Neuronal stem cell (in vitro differentiated cells): ENCODE results near the gene CD81.
"Not testable (repeated sequence)": the region's sequence is repeated elsewhere in the genome, so short reads cannot be mapped to it uniquely, and the experiment has no call there.

ENCODE experiments used
- DNase-seq: peaks from one replicate; pipeline ENCODE4 v3.0.0-alpha.2; 2013; ENCODE audit warnings: low spot score
- H2AFZ ChIP-seq: one replicate; pipeline ENCODE4 v1.6.1; 2013; ENCODE audit warnings: mild to moderate bottlenecking, low read length, inconsistent platforms
- H2AK5ac ChIP-seq: 2 replicates; pipeline ENCODE4 v1.6.1; 2013; ENCODE audit warnings: low read depth, mild to moderate bottlenecking, inconsistent platforms, low read length, moderate library complexity, mixed read lengths
- H2BK120ac ChIP-seq: 2 replicates; pipeline ENCODE4 v1.6.1; 2013; ENCODE audit warnings: low read depth, mild to moderate bottlenecking, inconsistent platforms, low read length, moderate library complexity, mixed read lengths
- H2BK12ac ChIP-seq: one replicate; pipeline ENCODE4 v1.6.1; 2013; ENCODE audit warnings: low read length, inconsistent platforms
- H2BK15ac ChIP-seq: 2 replicates; pipeline ENCODE4 v1.6.1; 2013; ENCODE audit warnings: mild to moderate bottlenecking, low read length, inconsistent platforms, mixed read lengths
- H2BK5ac ChIP-seq: one replicate; pipeline ENCODE4 v1.6.1; 2013; ENCODE audit warnings: inconsistent platforms, mild to moderate bottlenecking, low read length, moderate library complexity
- H3K14ac ChIP-seq: one replicate; pipeline ENCODE4 v1.6.1; 2013; ENCODE audit warnings: low read length, inconsistent platforms
- H3K18ac ChIP-seq: 2 replicates; pipeline ENCODE4 v1.6.1; 2013; ENCODE audit warnings: low read length, inconsistent platforms
- H3K23ac ChIP-seq: 2 replicates; pipeline ENCODE4 v1.6.1; 2013; ENCODE audit warnings: low read depth, mild to moderate bottlenecking, mixed read lengths, low read length, inconsistent platforms; ENCODE audit not compliant: poor library complexity
- H3K27ac ChIP-seq: replicated peaks from 3 replicates; pipeline ENCODE4 v1.5.1; 2013; ENCODE audit warnings: low read length, inconsistent platforms
- H3K27me3 ChIP-seq, 3 experiments: 2 replicates each; pipeline ENCODE4 v1.6.1; 2013; ENCODE audit warnings: low read length in 3 of 3, mild to moderate bottlenecking in 2 of 3, inconsistent platforms in 1 of 3, low read depth in 1 of 3, mixed read lengths in 1 of 3, moderate library complexity in 1 of 3; ENCODE audit not compliant: control insufficient read depth in 3 of 3, insufficient read depth in 3 of 3
- H3K36me3 ChIP-seq, 2 donors: replicated peaks in 1 of 2; 2 replicates each; pipeline ENCODE4 v1.6.1; 2013; ENCODE audit warnings: low read length in 2 of 2; ENCODE audit not compliant: control insufficient read depth in 2 of 2, insufficient read depth in 2 of 2
- H3K4ac ChIP-seq: 2 replicates; pipeline ENCODE4 v1.6.1; 2013; ENCODE audit warnings: inconsistent platforms, mild to moderate bottlenecking, low read length, moderate library complexity
- H3K4me1 ChIP-seq, 2 donors: 1 replicate in 1 of 2; 2 replicates in 1 of 2; pipeline ENCODE4 v1.6.1; 2013; ENCODE audit warnings: low read length in 2 of 2, low read depth in 1 of 2; ENCODE audit not compliant: control insufficient read depth in 2 of 2, insufficient read depth in 1 of 2
- H3K4me2 ChIP-seq: one replicate; pipeline ENCODE4 v1.6.1; 2013; ENCODE audit warnings: mild to moderate bottlenecking, low read length, inconsistent platforms; ENCODE audit not compliant: insufficient read depth, poor library complexity, severe bottlenecking
- H3K4me3 ChIP-seq, 2 donors: 2 replicates each; pipeline ENCODE4 v1.5.1; 2013; ENCODE audit warnings: low read length in 2 of 2, mild to moderate bottlenecking in 2 of 2, inconsistent platforms in 1 of 2, moderate library complexity in 1 of 2
- H3K79me1 ChIP-seq: one replicate; pipeline ENCODE4 v1.6.1; 2013; ENCODE audit warnings: low read depth, mild to moderate bottlenecking, inconsistent platforms, low read length, moderate library complexity
- H3K9ac ChIP-seq: one replicate; pipeline ENCODE4 v1.6.1; 2013; ENCODE audit warnings: mild to moderate bottlenecking, low read depth, low read length, inconsistent platforms; ENCODE audit not compliant: poor library complexity
- H3K9me3 ChIP-seq, 2 donors: replicated peaks in 1 of 2; 2 replicates each; pipeline versions ENCODE3 to v1.6.1; 2013; ENCODE audit warnings: low read length in 2 of 2, mild to moderate bottlenecking in 2 of 2, inconsistent platforms in 1 of 2, low read depth in 1 of 2, mixed read lengths in 1 of 2, moderate library complexity in 1 of 2; ENCODE audit not compliant: control insufficient read depth in 2 of 2, insufficient read depth in 1 of 2
- H4K8ac ChIP-seq: one replicate; pipeline ENCODE4 v1.6.1; 2013; ENCODE audit warnings: low read depth, mild to moderate bottlenecking, inconsistent platforms, low read length, moderate library complexity
- H4K91ac ChIP-seq: one replicate; pipeline ENCODE4 v1.6.1; 2013; ENCODE audit warnings: low read length, low read depth, mild to moderate bottlenecking, inconsistent platforms; ENCODE audit not compliant: poor library complexity
- WGBS, 2 donors: extraction: QIAGEN DNeasy Blood & Tissue Kit; methylation state at CpG; one replicate each; pipeline ENCODE4 v1.1.7; 2013; ENCODE audit warnings: missing lambda C conversion rate in 2 of 2, mixed read lengths in 1 of 2; ENCODE audit not compliant: insufficient read length in 2 of 2, insufficient replicate concordance in 1 of 2; ENCODE audit errors: extremely low coverage in 2 of 2; 5-methylcytosine and 5-hydroxymethylcytosine counted together

Gene CD81

GRCh38 chr11:2352420-2352819 lies 24.7 kb upstream of the CD81 start:
- H2BK15ac ChIP-seq = no peak overlapping the region
- no peak overlapping the region for H2AFZ ChIP-seq
- H3K36me3 ChIP-seq = no peaks in the 10 kb centered on the region
- peaks cover 0 to 3% (median 0%) of the 10 kb centered on the region in 3 experiments for H3K27me3 ChIP-seq
- H3K4ac ChIP-seq = no peak overlapping the region
- H3K4me3 ChIP-seq = no peak overlapping the region
- peak overlapping the region; percentile 72 for H4K91ac ChIP-seq
- no peak overlapping the region for H2BK120ac ChIP-seq
- no peak overlapping the region for H4K8ac ChIP-seq
- no peak overlapping the region for H2AK5ac ChIP-seq
- DNase-seq = no peak
- H3K23ac ChIP-seq = no peak overlapping the region
- peaks cover 0 to 12% of the 10 kb centered on the region in 2 donors for H3K9me3 ChIP-seq
- no peak overlapping the region for H2BK12ac ChIP-seq
- no peak overlapping the region for H3K27ac ChIP-seq
- no peaks in the 10 kb centered on the region for H3K4me1 ChIP-seq
- H3K9ac ChIP-seq = no peak overlapping the region
- H3K18ac ChIP-seq = no peak overlapping the region
- H3K79me1 ChIP-seq = no peaks in the 10 kb centered on the region
- no CpG with 5 or more reads among the region's 4 CpGs for WGBS, 2 donors
- no peak overlapping the region for H2BK5ac ChIP-seq
- no peak overlapping the region for H3K4me2 ChIP-seq
- no peak overlapping the region for H3K14ac ChIP-seq

GRCh38 chr11:2355000-2355644 lies 22.0 kb upstream of the CD81 start:
- no peak overlapping the region for H3K4ac ChIP-seq
- H2BK120ac ChIP-seq = no peak overlapping the region
- no CpG with 5 or more reads among the region's 7 CpGs for WGBS, 2 donors
- H3K9me3 ChIP-seq = peaks cover 0 to 7% of the 10 kb centered on the region in 2 donors
- no peak overlapping the region for H2BK5ac ChIP-seq
- H3K27me3 ChIP-seq = peaks cover 0 to 2% (median 0%) of the 10 kb centered on the region in 3 experiments
- H2BK12ac ChIP-seq = no peak overlapping the region
- no peak overlapping the region for H2BK15ac ChIP-seq
- H4K91ac ChIP-seq = no peak overlapping the region
- H4K8ac ChIP-seq = no peak overlapping the region
- H3K79me1 ChIP-seq = no peaks in the 10 kb centered on the region
- no peak overlapping the region for H2AFZ ChIP-seq
- peaks cover 0 to under 1% of the 10 kb centered on the region in 2 donors for H3K4me1 ChIP-seq
- no peaks in the 10 kb centered on the region for H3K36me3 ChIP-seq
- no peak overlapping the region for H3K18ac ChIP-seq
- H3K4me3 ChIP-seq = no peak overlapping the region
- H3K9ac ChIP-seq = no peak overlapping the region
- no peak for DNase-seq
- no peak overlapping the region for H3K23ac ChIP-seq
- no peak overlapping the region for H3K27ac ChIP-seq
- no peak overlapping the region for H2AK5ac ChIP-seq
- H3K14ac ChIP-seq = no peak overlapping the region
- no peak overlapping the region for H3K4me2 ChIP-seq

GRCh38 chr11:2357246-2357645 lies 19.9 kb upstream of the CD81 start:
- no peak overlapping the region for H2AK5ac ChIP-seq
- H2AFZ ChIP-seq = no peak overlapping the region
- no CpG with 5 or more reads among the region's 8 CpGs for WGBS, 2 donors
- H4K8ac ChIP-seq = no peak overlapping the region
- H3K79me1 ChIP-seq = no peaks in the 10 kb centered on the region
- H3K4me1 ChIP-seq = peaks cover 0 to 2% of the 10 kb centered on the region in 2 donors
- no peak for DNase-seq
- H3K36me3 ChIP-seq = no peaks in the 10 kb centered on the region
- no peak overlapping the region for H2BK12ac ChIP-seq
- peaks cover 0 to 4% of the 10 kb centered on the region in 2 donors for H3K9me3 ChIP-seq
- H3K4me2 ChIP-seq = no peak overlapping the region
- no peak overlapping the region for H3K9ac ChIP-seq
- no peak overlapping the region for H3K4ac ChIP-seq
- H2BK15ac ChIP-seq = no peak overlapping the region
- no peak overlapping the region for H3K27ac ChIP-seq
- no peak overlapping the region for H4K91ac ChIP-seq
- peaks cover 0 to 2% (median 0%) of the 10 kb centered on the region in 3 experiments for H3K27me3 ChIP-seq
- no peak overlapping the region for H3K4me3 ChIP-seq
- no peak overlapping the region for H2BK120ac ChIP-seq
- no peak overlapping the region for H3K23ac ChIP-seq
- H2BK5ac ChIP-seq = no peak overlapping the region
- no peak overlapping the region for H3K18ac ChIP-seq
- no peak overlapping the region for H3K14ac ChIP-seq

- H2BK5ac ChIP-seq, H2BK12ac ChIP-seq, H2AFZ ChIP-seq, H3K18ac ChIP-seq, H3K23ac ChIP-seq, H3K14ac ChIP-seq, H3K79me1 ChIP-seq, H2BK15ac ChIP-seq, H3K27ac ChIP-seq, H3K4me1 ChIP-seq, H3K27me3 ChIP-seq, H3K36me3 ChIP-seq, H4K91ac ChIP-seq, H2AK5ac ChIP-seq, H3K4me3 ChIP-seq, H3K4ac ChIP-seq, H3K4me2 ChIP-seq, H4K8ac ChIP-seq, DNase-seq, H3K9me3 ChIP-seq, H2BK120ac ChIP-seq: not testable (repeated sequence)
- H3K9ac ChIP-seq = peak overlapping the region; percentile 39
- WGBS, 2 donors = no CpG with 5 or more reads among the region's 13 CpGs
These were observed 19.5 kb upstream of the CD81 start for GRCh38 chr11:2357651-2358050.
